Activated CD8-positive, alpha-beta memory T cell treated with anti-CD3 and anti-CD28 coated beads for 1 hour (primary cell): ENCODE measurements around the gene GRM5.
"Not testable (repeated sequence)": the region's sequence is repeated elsewhere in the genome, so short reads cannot be mapped to it uniquely, and the experiment has no call there.

Experiments used
- DNase-seq, 2 donors: peaks; one replicate each; pipeline ENCODE4 v3.0.0-alpha.2; 2020; ENCODE audit warnings: low read depth in 1 of 2; ENCODE audit errors: extremely low read depth in 1 of 2

Gene GRM5

DNA sequence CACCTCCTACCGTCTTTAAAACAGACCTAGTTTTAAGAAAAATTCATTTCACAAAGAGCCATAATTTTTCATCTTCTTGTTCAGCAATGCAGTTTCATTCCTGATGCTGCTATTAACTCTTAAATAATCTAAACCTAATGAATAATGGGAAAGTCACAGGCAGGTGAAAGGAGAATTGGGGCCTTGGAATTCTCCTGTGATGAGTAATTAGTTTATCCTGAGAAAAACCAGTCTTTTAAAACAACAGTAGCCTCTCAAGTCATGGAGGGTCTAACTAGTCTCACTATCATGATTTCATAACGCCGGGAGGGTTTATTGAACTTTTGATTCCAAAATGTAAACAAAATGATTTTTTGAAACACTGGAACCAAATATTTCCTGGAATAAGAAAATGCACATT is 86.8 kb downstream of the GRM5 start:
- DNase-seq = not testable (repeated sequence)

DNA sequence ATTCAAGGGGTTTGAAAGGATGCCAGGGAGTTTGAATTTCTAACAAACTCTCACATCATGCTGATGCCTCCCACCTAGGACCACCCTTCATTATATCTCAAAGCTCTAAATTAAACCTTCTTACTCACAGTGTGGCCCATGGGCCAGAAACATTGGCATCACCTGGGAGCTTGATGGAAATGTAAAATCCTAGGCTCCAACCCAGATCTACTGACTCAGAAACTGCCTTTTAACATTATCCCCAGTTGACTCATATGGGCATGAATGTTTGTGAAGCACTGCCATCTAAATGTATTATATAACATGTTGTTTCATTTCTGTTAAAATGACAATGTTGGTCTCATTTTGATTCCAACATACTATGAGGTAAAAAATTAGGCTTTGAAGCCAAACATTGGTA is 90.3 kb downstream of the GRM5 start:
- DNase-seq = not testable (repeated sequence)

DNA sequence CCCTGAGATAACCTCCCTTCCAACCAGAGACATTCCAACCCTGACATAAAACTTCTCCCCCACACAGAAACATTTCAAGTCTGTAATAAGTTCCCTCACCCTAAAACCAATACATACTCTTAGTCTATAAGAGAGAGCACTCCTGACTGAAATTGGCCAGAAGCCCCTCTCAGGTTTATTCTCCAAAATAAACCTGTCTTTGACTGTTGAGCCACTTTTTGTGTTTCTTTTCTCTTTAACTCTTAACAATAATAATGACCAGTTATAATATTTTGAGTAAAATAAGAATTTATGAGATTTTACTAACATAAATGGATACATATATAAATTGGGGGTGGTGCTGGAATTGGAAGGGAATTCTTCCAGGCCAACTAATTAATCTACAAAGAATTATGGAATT is 93.6 kb downstream of the GRM5 start:
- no peak for DNase-seq

DNA sequence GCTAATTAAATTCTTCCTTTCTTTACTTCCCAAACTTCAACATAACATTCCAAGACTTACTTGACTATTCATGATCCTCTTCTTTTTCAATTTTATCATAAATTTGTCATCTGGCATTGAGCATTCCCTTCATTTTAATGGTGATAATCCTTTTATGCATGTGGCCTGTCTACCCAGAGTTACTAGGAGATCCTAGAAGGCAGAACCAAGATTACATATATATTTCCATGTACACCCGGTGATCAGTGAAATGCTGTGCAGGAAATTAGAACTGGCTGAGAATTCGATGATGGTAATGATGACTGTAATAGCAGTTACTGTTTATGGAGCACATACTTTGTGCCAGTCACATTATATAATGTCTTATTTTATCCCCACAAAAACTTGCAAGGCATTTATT is 104.2 kb downstream of the GRM5 start:
- not testable (repeated sequence) for DNase-seq

DNA sequence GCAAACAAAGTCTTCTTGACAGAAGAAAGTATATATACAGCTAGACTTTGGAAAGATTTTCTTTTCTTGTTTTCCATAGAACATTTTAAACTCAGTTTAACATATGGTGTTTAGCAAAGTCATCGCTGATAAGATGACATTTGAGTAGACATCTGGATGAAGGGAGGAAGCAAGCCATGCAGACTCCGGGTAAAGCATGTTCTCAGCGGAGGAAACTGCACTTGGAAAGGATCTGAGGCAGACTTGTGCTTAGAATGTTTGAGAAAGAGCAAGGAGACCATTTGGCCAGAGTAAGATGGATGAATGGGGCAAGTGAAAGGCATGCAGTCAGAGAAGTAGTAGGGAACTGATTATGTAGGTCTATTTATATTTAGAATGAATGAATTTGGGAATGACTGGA is 105.9 kb downstream of the GRM5 start:
- DNase-seq = not testable (repeated sequence)

DNA sequence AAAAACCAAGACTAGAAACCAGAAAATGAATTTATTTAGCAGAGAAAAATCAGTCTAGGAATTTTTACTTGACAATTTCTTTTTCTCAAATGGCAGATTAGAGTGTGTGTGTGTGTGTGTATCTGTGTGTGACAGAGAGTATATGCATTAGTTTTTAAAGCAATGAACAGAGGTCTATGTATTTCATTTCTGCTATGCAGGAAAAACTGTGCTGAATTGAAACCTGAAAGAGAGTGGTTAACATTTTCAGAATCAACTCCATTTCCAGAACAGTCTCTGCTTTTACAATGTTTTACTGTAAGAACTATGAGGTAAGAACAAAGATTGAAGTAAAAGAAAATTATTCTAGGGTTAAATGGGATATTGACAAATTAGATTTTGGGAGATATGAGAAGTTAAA is 114.8 kb downstream of the GRM5 start:
- DNase-seq = no peak

DNA sequence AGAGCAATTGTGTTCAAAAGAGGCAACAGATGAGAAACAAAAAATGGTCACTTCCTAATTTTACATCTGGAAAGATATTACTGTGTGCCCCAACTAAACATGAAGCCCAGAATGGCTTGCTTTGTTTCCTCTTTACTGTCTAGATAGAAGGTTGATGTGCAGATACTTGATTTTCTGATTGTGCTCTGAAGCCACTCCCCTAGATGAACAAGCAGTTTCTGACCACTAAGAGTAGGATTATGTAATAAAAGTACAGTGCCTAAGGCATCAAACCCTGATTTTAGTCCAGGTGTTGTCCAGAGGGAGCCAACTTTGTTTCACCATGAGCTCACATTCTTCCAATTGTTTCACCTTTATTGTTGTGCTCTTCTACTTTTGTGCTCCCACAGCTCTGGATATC is 116.9 kb downstream of the GRM5 start:
- DNase-seq = not testable (repeated sequence)

DNA sequence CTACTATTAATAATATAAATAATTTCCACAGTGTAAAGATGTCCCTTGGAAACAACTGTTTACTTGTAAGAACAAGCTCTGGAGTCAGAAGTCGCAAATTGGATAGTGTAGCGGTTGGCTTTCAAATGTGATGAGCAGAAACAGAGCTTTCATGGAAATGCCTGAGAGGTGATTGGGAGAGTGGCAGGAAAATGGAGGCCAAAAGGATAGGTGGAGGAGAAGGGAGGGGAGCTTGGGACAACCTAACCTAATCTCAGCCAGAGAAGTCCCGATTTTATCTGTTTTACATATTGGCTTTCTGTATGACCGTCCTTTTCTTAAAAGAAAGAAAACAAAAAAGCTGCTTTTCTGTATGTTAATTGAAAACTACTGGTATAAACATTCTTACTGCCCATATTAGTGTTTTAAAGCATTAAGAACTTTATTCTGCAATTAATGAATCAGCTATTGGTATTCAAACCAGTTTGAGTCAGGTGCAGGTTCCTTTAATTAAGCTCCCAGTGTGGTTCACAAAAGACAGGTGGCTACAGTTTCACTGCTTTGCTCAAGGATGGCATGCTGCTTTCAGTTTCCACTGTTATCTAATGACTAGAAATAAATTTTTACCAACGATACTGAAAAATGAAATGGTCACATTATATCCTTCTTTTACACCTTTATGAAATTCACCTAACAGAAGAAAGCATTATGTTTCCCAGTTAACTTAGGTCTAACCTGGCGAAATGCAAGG is 117.8 kb downstream of the GRM5 start:
- not testable (repeated sequence) for DNase-seq

DNA sequence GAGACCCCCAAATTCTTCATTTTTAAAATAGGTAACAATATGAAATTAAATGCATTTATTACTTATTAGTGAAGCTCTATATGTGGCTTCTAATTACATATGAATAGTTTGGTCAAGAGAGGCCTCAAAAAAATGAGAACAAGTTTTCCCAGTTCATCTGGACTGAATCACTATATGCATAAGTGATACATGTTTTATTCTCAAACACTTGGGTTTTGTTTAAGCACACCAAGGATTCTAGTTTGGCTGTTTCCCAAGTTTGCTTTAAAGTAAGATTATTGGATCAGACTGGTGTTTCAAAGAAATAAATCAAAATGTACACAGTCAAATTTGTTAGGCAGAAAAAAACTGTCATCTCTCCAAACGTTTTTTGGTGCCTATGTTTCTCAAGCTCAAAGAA is 136.1 kb downstream of the GRM5 start:
- DNase-seq = not testable (repeated sequence)

DNA sequence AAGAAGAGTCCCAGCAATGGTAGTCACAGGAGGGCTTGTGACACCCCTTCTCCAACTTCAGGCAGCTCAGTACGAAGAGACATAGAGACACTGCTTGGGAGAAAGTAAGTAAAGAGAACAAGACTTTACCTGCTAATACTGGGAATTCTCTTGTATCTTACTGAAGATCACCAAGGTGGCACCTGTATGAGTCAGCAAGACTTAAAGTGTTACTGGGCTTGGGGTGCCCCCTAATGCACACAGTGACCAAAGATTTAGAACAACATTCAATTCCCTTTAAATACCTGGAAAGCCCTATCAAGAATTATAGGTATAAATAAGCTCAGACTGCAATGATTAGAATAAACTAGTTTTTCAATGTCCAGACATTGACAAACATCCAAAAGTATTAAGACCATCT is 148.7 kb downstream of the GRM5 start:
- not testable (repeated sequence) for DNase-seq

DNA sequence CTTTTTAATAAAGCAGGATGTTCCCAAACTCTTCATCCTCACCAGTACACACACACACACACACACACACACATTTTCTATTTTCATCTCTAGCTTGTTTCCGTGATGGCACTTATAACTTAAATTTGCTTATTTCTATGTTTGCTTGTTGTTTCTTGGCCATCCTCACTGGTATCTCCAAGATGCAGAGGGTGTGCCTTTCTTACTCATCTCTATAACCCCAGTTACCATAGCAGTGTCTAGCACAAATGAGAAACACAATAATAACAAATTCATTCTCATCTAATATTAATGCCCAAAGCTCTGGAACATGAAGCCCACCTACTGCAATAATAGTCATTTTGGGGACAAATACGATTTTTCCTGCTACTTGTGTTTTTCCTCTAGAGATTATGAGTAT is 156.3 kb downstream of the GRM5 start:
- DNase-seq = no peak

DNA sequence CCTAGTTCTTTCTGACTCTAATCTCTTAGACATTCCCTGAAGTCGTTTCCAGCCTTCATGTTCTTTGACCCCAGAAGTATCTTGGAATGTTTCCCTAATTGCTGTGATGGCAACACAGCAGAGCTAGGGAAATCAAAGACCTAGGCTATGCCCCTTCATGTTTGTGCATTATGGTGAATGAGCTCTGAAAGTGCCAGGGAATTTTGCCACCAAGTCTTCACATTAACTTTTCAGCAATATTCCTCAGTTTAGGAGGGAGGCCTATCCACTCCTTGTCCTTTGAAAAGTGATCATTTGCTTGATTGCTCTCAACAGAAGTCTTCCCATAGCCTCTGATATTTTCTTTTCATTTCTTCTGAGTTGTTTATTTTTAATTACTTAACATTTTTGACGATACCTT is 164.3 kb downstream of the GRM5 start:
- not testable (repeated sequence) for DNase-seq

DNA sequence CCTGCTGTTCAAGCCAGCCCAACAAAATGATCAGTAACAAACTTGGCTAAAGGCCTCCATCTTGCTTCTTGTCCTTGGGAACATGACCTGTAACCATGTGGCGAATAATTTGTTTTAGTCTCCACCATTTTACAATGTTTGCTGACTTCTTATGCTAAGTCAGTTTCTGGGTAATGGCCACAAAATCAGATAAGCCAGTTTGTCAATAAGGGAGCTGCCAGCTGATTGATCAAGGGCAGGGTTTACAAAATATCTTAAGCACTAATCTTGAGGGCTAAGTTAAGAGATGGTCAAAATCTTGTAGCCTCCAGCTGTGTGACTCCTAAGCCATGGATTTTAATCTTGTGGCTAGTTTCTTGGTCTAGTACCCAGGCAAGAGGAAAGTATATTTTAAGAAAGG is 176.9 kb downstream of the GRM5 start:
- DNase-seq = not testable (repeated sequence)

DNA sequence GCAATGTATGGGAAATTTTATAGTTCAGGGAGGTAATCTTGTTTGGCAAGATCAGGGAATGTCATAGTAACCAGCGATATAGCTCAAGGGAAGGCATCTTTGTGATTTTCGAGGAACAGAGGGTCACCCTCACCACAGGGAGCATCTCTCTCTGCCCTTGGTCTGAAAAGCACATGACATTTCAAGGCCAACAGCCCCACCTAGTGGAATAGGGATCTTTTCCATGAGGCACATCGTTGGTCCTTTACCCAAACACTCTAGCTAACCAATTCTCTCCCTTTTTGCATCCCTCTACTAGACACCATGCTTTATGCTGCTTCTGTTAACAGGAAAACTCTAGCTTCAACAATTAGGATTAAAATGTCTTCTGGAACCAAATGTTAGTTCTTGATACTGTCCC is 179.0 kb downstream of the GRM5 start:
- DNase-seq = peak in 1 of 2 donors; percentile 0

DNA sequence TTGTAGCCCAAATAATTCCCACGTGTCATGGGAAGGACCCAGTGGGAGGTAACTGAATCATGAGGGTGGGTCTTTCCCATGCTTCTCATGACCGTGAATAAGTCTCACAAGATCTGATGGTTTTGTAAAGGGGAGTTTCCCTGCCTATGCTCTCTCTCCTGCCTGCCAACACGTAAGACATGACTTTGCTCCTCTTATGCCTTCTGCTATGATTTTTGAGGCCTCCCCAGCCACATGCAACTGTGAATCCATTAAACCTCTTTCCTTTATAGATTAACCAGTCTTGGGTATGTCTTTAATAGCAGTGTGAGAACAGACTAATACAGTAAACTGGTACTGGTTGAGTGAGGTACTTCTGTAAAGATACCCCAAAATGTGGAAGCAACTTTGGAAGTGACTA is 183.0 kb downstream of the GRM5 start:
- not testable (repeated sequence) for DNase-seq

DNA sequence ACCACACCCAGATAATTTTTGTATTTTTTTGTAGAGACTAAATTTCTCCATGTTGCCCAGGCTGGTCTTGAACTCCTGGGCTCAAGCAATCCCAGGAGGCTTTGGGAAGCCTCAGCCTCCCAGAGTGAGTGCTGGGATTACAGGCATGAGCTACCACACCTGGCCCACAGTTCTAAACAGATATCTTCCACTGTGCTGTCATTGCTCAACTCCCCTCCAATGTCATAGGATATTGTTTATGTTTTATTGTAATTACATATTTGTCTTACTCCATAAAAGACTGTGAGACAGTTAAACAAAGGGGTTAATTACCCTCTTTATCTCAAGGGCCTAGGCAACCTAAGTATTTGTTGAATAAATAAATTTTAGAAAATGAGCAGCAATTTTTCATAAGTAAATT is 204.2 kb downstream of the GRM5 start:
- DNase-seq = no peak

DNA sequence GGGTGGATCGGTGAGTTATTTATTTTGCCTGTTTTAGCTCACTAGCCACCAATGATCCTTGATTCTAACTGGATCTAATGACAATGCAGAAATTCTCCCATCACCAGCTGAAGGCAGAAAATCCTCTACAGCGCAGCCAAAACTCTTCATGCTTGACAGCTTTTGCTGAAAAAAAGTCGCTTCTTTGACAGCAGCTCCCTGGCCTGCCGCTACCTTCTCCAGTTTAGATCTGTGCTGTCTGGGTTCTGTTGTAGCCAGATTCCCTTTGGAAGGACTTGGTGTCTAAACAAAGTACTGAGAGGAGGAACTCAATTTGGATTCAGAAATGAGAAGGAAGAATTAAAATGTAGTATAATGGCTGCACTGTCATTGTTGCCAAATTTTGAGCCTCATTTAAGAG is 205.4 kb downstream of the GRM5 start:
- DNase-seq = not testable (repeated sequence)

DNA sequence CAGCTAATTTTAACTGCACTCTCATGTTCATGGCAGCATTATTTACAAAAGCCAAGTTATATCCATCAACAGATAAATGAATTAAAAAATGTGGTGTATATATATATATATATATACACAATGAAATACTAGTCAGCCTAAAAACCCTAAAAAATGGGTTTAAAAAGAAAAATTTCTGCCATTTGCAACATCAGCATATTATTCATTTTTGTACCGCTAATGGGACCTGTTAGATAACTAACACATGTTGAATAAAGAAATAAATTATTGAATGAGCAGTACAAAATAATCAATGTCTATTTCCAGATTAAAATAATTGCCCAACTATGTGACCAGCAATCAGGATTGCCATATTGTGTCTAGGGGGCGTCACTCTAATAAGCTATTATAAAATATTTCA is 211.8 kb downstream of the GRM5 start:
- not testable (repeated sequence) for DNase-seq

DNA sequence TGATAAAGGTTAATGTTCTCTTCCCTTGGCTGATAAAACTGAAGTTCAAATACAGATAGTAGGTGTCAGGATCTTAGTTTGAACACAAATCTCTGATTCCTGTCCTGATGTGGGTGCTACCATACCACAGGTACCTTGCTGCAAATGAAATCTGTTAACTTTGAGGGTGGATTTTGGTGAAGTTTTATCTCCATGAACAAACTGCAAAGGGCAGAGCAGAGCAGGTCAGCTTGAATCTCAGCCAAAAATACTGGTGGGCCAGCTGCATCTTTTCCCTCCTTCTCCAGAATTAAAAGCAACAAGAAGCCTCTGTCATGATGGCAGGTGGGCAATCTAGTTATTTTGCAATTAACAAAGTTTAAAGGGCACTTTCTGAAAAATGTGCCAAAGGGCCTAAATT is 214.2 kb downstream of the GRM5 start:
- not testable (repeated sequence) for DNase-seq

DNA sequence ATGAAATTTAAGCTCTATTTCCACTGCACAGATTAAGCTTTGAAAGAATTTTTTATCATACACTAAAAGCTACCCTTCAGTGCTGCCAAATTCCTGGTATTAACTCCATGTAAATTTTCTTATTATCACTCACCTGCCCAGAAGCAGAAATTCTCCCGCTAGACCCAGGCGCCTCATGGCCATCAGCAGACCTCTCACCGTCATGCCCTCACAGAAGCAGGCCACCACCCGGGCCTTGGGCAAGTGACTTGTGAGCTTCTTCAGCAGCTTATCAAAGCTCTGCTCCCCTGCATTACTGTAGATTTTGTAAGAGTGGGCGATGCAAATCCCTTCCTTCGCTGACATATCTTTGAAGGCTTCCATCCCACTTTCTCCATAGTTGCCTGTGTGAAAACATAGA is 216.0 kb downstream of the GRM5 start:
- DNase-seq = not testable (repeated sequence)

DNA sequence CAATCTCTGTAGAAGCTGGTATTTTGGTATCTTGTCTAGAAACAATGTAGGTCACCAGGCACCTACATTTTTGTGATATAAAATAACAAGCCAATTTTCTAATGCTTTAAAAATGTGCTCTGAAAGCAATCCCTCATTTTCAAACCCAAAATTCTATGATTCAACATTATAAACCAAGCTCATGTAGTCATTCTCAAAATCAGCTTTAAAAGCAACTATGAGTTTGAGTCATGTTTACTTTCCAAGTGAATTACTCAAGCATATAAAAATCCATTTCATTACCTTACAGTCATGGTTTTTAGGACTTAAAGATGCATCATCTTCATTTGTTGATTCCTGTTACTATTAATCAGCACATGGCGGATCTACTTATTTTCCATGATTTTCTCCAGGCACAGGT is 216.4 kb downstream of the GRM5 start:
- no peak for DNase-seq

DNA sequence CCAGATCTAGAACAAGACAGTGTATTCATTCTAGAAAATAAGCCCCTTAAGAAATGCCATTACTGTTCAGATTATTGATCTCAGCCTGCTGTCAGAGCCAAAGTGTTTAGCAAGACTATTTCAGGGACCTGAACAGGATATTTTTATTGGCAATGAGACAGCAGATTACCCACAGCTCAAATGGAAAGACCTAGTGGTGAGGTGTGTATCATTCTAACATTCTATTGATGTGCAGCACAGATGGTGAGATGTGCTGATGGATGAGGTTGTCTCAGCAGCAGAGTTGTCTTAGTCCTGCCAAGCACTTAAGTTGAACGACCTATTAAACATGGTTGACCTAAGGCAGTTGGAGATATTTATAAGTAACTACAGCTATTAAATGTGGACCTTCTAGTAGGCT is 219.5 kb downstream of the GRM5 start:
- not testable (repeated sequence) for DNase-seq

DNA sequence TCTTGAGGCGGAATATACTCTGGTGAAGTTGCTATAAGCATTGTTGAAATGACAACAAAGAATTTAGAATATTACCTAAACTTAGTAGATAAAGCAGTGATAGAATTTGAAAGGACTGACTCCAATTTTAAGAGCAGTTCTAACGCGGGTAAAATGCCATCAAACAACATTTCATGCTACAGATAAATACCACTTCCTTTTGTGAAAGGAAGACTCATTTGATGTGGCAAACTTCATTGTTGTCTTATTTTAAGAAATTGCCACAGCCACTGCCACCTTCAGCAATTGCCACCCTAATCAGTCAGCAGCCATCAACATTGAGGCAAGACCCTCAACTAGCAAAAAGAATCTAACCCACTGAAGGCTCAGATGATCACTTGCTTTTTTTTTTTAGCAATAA is 220.8 kb downstream of the GRM5 start:
- not testable (repeated sequence) for DNase-seq
